ENCODE measurements around the gene UHMK1.

Gene UHMK1

GRCh38 chr1:162497104-162497722, 405 bp upstream of the UHMK1 start:
- no peak for TF ChIP-seq CTCF (IDR thresholded peaks at IDR 0.05; ENCODE audit: control insufficient read depth, extremely low read depth, insufficient read depth)
- no peak for DNase-seq (ENCODE audit: low read depth)

GRCh38 chr1:162498496-162498810, 835 bp downstream of the UHMK1 start:
- TF ChIP-seq CTCF (IDR thresholded peaks at IDR 0.05; ENCODE audit: control insufficient read depth, extremely low read depth, insufficient read depth), result no peak
- DNase-seq (ENCODE audit: low read depth), result no peak
- H3K4me3 ChIP-seq (ENCODE audit: low read depth, low read length), result peak overlapping the region; percentile 98

More at GRCh38 chr1:162497104-162497722, 405 bp upstream of the UHMK1 start:
- peak overlapping the region; percentile 98 for H3K4me3 ChIP-seq (ENCODE audit: low read depth, low read length)

- DNase-seq (ENCODE audit: low read depth), result no peak
- H3K4me3 ChIP-seq (ENCODE audit: low read depth, low read length), result no peak overlapping the region
- no peak for TF ChIP-seq CTCF (IDR thresholded peaks at IDR 0.05; ENCODE audit: control insufficient read depth, extremely low read depth, insufficient read depth)
These were observed 3.2 kb downstream of the UHMK1 start for GRCh38 chr1:162500805-162501204.

GRCh38 chr1:162502077-162502476, 4.5 kb downstream of the UHMK1 start:
- no peak for TF ChIP-seq CTCF (IDR thresholded peaks at IDR 0.05; ENCODE audit: control insufficient read depth, extremely low read depth, insufficient read depth)
- H3K4me3 ChIP-seq (ENCODE audit: low read depth, low read length), result no peak overlapping the region
- no peak for DNase-seq (ENCODE audit: low read depth)

- TF ChIP-seq CTCF (IDR thresholded peaks at IDR 0.05; ENCODE audit: control insufficient read depth, extremely low read depth, insufficient read depth), result no peak
- no peak overlapping the region for H3K4me3 ChIP-seq (ENCODE audit: low read depth, low read length)
- no peak for DNase-seq (ENCODE audit: low read depth)
These were observed 5.3 kb downstream of the UHMK1 start for GRCh38 chr1:162502928-162503327.

GRCh38 chr1:162527314-162527713, 29.7 kb downstream of the UHMK1 start:
- no peak for DNase-seq (ENCODE audit: low read depth)
- H3K4me3 ChIP-seq (ENCODE audit: low read depth, low read length), result no peak overlapping the region
- no peak for TF ChIP-seq CTCF (IDR thresholded peaks at IDR 0.05; ENCODE audit: control insufficient read depth, extremely low read depth, insufficient read depth)

GRCh38 chr1:162530307-162530987, 32.8 kb downstream of the UHMK1 start:
- DNase-seq (ENCODE audit: low read depth), result no peak
- no peak overlapping the region for H3K4me3 ChIP-seq (ENCODE audit: low read depth, low read length)
- TF ChIP-seq CTCF (IDR thresholded peaks at IDR 0.05; ENCODE audit: control insufficient read depth, extremely low read depth, insufficient read depth), result no peak

All from LNCaP clone FGC (cell line).